Fibroblast of mammary gland (primary cell): ENCODE results near the gene PLEKHH1.

Experiments used
- DNase-seq: peaks from one replicate; pipeline ENCODE4 v3.0.0-alpha.2; 2010; ENCODE audit warnings: low read depth
- H3K4me3 ChIP-seq: 2 replicates; pipeline ENCODE4 v1.5.1; 2011; ENCODE audit warnings: low read depth, mild to moderate bottlenecking, low read length, moderate library complexity; ENCODE audit not compliant: control insufficient read depth
- CTCF ChIP-seq: conservative IDR thresholded peaks from 2 replicates; pipeline ENCODE4 v1.5.1; 2011; ENCODE audit warnings: low read depth, low read length, inconsistent platforms; ENCODE audit not compliant: control insufficient read depth, insufficient read depth

PLEKHH1 gene

GRCh38 chr14:67576216-67576955 lies 43.3 kb downstream of the PLEKHH1 start:
- TF ChIP-seq CTCF = no peak
- DNase-seq = no peak
- H3K4me3 ChIP-seq = no peak overlapping the region

GRCh38 chr14:67577181-67577808 lies 44.2 kb downstream of the PLEKHH1 start:
- no peak overlapping the region for H3K4me3 ChIP-seq
- DNase-seq = no peak
- no peak for TF ChIP-seq CTCF

DNA sequence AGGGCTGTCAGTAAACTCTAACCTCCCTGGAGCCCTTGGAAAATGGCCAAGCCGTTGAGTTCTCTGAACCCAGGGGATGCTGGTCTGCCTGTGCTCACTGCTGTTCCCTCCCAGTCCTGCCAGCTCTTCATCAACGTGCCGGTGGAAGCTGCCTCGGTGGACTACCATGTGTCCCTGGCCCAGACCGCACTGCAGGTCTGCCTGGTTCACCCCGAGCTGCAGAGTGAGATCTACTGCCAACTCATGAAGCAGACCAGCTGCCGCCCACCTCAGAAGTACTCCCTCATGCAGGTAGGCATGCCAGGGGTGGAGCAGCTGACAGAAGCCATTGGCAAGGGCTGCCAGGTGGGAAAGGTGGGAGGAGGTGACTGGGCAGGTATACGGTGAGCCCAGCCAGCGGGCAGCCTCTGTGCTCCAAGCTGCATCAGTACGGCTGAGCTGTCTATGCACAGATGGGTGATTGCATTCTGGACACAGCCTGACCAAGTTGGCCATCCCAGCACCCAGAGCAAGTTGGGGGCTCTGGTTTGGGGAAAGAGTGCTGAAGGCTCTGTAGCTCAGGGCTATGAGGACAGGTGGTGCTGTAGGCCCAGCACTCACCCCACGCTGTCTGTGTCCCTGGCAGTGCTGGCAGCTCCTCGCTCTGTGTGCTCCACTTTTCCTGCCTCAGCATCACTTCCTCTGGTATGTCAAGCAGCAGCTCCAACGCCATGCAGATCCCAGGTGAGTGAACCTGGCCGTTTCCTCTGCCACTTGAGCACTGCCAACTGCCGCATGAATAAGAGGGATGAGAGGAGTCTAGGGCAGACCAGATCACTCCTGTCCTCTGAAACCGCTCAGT lies 45.0 kb downstream of the PLEKHH1 start:
- no peak for DNase-seq
- no peak overlapping the region for H3K4me3 ChIP-seq
- TF ChIP-seq CTCF = no peak

DNA sequence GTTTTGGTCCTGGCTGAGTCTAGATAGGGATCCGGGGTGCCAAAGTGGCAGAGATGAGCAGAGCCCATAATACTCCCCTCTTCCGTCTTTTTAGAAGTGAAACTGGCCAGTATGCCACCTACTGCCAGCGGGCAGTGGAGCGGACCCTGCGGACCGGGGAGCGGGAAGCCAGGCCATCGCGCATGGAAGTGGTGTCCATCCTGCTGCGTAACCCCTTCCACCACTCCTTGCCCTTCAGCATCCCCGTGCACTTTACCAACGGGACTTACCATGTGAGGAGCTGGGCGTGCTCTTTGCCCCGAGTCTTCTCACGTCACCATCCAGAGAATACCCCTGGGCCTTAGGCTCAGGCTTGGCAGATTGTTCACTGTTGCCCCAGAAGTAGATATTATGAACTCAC lies 46.0 kb downstream of the PLEKHH1 start:
- no peak for TF ChIP-seq CTCF
- no peak for DNase-seq
- H3K4me3 ChIP-seq = no peak overlapping the region

DNA sequence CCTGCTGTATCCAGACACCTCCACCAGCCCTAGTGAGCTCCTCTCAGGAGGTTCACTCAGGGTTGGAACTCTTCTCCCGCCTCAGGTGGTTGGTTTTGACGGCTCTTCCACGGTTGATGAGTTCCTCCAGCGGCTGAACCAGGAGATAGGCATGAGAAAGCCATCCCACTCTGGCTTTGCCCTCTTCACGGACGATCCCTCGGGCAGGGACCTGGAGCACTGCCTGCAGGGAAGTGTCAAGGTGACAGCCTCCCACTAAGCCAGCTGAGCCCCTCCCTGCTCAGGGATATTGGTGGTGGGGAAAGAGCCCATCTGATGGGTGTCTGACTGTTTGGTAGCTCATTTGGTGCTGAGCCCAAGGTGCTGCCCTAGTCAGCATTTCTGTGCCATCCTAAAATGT lies 46.5 kb downstream of the PLEKHH1 start:
- H3K4me3 ChIP-seq = no peak overlapping the region
- no peak for TF ChIP-seq CTCF
- no peak for DNase-seq

DNA sequence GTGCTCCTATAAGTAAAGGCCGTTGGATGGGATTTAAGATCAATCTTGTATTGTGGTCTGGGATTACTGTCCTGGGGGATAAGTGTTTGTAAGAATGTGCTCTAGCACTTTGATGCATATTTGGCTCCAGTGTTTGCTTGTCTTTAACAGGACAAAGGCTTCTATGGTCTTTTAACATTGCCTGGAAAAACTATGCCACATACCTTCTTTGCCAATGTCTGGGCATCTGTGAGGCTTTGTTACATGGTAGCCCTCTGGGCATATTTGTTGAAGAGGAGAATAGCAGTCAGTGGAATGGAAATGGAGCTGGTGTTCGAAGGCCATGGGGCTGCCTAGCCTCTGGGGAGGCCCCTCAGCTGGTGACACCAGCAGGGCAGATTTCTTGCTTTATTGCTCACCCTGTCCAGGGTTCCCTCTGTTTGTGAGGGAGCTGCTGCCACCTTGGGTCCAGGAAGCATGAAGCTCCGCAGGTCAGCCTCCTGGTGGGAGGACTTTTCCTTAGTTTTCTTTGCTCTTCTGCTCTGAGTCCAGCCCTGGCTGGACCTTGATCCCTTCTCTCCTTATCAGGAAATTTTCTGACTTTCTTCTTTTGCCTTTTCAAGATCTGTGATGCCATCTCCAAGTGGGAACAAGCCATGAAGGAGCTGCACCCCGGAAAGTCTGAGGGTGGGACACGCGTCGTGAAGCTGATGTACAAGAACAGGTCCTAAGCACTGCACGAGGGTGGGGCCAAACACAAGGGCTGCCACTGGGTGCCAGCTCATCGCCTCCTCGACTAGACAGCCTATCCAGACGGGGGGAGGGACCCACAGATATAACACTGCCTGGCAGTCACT lies 47.5 kb downstream of the PLEKHH1 start:
- no peak for TF ChIP-seq CTCF
- no peak for DNase-seq

More for the DNA sequence above, 47.5 kb downstream of the PLEKHH1 start:
- H3K4me3 ChIP-seq = no peak overlapping the region
